Activated CD4-positive, alpha-beta T cell treated with anti-CD3 and anti-CD28 coated beads for 4 hours (primary cell): ENCODE results near the gene DDIT4.

Source experiments
- DNase-seq, 2 donors: peaks; one replicate each; pipeline ENCODE4 v3.0.0-alpha.2; 2020

The DDIT4 gene

DNA sequence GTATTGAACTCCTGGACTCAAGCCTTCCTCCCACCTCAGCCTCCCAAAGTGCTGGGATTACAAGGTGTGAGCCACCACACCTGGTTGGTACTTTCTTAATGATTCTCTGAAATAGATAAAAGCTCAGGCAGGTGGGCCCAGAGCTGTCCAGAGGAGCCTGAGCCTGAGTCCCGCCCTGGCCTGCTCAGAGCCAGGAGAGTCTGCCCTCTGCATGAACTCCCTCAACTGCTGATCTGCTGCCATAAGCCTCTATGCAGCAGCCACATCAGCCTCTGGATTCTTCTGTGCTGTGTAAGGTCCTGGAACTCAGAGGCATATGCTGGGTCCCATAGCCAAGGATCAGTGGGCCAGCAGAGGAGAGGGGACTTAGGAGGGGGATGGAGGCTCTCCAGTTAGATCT is 23.1 kb upstream of the DDIT4 start:
- no peak for DNase-seq

DNA sequence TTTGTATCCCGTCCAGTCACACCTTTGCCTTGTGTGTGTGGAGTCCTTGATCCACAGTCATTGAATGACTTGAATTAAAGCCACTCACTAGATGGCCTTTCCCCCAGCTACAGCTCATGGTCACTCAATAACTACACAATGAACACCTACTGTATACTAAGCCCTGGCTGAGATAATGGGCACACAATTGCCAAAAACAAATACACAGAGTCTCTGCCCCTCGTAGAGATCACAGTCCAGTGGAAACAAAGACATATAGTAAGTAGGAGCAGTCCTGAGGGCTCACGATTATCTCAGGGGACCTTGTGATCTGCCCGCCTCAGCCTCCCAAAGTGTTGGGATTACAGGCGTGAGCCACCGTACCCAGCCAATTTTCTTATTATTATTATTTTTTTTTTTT is 22.1 kb upstream of the DDIT4 start:
- DNase-seq = no peak

DNA sequence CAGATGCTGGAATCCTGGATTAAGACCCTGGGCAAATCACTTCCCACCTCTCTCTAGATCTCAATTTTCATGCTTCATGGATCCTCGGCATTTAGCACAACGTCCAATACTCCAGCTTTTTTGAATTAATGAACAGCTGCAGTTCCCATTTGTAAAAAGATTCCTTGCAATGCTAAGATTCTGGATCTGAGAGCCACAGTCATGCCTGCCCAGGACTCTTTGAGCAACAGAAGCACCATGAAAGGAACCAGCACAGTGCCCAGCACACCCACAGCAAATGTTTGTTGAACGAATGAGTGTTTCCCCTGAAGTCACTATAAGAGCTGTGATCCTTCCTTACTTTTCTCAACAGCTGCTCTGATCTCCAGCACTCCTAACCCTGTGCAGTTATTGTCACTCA is 20.8 kb upstream of the DDIT4 start:
- DNase-seq = no peak

DNA sequence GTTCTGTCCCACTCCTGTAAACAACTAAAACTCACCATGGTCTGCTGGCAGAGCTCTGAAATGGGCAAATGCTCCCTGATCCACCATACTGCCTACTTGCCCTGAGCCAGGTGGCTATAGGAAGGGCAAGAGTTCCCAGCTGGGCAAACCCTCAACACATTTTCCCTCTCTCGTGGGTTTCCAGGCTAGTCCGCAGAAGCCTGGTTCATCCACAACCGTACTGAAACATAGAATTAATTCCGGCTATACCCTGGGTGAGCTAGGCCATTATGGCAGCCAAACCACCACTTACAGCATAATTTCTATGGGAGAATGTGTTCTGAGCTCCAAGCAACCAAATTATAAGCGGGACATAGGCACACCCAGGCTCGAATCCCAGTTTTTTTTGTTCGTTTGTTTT is 20.1 kb upstream of the DDIT4 start:
- no peak for DNase-seq

DNA sequence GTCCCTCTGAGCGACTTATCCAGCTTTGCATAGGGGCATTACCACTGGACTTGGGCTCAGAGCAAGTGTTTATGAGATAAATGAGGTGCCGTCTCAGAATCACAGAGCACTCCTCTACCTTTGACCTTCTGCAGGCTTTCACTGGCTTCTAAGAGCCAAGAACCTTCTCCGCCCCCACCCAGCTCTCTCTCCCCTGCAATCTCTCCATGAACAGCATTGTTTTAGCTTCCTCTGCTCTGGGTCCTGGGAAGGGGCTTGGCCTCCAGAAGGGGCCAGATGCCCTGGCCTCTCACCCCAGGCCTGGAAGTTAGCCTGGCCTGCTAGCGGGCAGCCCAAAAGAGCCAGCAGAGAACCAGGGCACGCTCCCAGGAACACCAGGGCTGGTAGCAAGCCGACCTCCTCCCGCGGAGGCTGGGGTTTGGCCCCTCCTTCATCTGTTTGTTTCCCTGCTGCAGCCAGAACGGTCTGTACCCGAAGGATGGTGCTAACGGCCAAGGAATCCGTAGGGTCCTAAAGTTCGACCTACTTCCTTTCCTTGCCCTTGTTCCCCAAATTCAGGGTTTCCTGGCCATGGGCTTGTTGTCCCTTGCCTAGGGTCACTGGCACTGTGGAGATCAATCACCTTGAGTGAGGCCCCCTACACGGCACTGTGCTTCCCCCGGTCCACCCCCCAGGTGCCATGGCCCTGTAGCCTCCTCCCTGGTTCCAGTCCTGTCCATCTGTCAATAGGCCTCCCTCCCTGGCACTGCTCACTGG is 18.7 kb upstream of the DDIT4 start:
- DNase-seq = no peak

DNA sequence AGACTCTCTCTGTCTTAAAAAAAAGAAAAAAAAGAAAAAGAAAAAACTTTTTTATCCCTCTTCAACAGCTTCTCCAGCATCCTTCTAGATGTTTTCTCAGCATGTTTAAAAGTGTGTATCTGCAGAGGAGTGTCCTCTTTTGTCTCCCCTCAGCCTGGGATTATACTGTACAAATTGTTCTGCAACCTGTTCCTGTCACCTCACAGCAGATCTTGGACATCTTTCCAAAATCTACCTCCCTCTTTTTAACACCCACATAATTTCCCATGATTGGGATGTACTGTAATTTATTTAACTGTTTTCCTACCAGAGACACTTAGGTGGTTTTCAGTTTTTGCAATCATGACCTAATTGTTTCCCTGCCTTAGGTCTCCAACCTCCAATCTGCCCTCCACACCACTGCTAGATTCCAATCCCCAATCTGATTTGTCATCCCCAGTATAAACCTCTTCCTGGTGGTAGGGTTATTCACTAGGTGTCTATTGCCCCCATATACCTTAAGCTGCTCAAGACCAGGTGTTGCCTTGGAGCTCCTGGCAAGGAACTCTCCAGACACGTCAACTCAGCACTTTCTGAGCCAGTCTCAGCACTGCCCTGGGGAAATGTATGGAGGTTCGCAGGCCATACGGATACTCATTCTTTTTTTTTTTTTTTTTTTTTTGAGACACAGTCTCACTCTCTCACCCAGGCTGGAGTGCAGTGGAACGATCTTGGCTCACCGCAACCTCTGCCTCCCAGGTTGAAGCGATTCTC is 17.6 kb upstream of the DDIT4 start:
- DNase-seq = no peak

DNA sequence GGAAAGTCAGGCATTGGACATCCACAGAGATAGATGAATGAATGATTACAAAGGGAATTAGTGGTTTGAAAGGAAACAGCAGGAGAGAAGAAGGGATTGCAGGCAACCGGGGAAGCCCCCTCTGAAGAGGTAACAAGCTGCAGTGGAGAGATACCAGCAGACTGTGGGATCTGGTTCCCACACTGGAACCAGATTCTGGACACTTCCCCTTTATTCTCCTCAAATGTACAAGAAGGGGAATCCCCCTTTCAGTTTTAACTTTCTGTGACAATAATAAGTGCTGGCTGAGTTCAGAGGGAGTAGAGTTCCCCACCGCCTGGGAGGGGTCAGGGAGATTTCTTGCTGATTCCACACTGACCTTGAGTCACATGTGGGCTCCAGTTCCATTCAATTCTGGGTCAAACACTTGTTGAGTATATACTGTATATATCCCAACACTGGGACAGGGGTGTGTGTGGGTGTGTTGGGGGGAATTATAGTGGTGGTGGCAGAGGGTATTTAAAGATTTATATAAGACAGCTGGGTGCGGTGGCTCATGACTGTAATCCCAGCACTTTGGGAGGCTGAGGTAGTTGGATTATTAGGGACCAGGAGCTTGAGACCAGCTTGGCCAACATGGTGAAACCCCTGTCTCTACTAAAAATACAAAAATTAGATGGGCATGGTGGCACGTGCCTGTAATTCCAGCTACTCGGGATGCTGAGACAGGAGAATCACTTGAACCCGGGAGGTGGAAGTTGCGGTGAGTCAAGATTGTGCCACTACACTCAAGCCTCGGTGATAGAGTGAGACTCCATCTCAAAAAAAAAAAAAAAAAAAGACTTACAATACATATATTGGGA is 16.5 kb upstream of the DDIT4 start:
- no peak for DNase-seq

DNA sequence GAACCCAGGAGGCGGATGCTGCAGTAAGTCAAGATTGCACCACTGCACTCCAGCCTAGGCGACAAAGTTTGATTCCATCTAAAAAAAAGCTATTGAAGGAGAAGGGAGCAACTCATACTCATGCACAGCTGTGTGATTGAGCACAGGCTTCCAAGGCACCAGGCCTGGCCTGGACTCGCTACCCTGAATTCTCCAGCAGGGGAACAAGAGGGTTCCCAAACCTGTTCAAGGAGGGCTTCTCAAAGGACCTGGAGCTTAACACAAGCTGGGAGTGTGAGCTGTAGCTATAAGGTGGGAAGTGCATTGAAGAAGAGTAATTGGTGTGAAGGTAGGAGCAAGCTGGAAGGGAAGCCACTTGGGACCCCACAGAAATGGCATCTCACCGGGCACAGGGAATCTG is 15.1 kb upstream of the DDIT4 start:
- no peak for DNase-seq

DNA sequence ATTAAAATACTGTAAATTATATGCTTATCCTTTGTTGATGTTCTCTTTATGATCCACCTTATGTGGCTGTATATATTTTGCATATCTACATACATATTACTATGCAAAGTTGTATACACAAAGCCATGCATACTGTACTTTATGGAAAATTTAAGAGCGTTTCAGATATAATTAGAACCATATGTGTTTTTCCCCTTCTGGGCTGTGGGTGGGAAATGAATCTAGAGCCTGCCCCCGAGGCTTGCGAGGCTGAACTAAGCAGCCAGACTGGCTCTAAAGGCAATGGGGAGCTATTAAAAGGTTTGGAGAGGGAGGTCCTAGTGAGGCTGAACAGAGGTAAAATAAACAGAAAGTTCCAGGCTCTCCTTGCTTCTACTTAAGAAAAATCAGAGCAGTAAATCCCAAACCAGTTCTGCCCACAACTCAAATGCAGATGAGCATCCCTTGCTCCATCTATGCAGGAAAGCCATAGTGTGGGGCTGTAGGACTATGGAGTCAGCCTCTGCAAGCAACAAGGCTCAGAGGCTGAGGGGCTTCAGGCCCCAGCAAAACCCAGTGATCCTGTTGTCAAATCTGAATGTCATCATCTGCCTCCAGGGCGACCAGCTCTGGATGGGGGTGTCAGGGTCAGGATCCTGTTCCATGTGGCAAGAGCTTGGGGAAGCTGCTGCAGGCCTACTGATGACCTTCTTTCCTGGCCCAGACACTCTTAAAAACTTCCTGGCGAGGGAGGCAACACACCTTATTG is 14.1 kb upstream of the DDIT4 start:
- no peak for DNase-seq

DNA sequence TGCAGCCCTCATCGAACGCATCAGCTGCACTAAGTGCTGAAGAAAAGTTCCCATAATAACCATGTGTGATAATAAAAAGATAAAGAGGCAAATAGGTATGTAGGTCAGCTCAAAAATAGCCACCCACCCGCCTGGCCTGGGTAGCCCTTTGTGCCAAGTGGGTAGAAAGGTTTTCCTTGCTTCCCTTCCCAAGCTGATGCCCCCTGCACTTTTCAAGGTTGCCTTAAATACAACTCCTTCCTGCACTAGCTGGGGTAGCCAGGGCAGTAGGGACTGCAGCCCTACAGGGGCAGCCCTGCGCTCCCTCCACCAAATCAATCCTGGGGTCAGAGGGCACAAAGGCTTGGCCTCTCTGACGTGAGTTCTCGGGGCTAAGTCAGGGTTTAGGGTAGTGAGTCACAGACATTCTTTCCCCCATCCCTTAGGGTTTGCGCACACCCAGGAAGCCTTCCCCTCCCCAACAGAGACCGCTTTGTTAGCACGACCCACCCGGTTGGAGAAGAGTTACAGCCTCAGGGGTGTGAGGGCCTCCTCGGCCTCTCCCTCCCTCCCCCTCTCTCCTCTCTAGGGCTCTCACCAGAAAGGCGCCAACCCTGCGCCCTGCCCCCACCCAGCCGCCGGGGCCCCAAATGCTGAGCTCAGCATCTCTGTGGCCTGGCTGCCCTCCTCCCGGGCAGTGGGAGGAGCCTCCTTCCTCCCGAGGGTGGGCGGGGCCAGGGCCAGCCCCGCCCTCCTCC is 13.3 kb upstream of the DDIT4 start:
- DNase-seq = peak; percentile 71 to 76

DNA sequence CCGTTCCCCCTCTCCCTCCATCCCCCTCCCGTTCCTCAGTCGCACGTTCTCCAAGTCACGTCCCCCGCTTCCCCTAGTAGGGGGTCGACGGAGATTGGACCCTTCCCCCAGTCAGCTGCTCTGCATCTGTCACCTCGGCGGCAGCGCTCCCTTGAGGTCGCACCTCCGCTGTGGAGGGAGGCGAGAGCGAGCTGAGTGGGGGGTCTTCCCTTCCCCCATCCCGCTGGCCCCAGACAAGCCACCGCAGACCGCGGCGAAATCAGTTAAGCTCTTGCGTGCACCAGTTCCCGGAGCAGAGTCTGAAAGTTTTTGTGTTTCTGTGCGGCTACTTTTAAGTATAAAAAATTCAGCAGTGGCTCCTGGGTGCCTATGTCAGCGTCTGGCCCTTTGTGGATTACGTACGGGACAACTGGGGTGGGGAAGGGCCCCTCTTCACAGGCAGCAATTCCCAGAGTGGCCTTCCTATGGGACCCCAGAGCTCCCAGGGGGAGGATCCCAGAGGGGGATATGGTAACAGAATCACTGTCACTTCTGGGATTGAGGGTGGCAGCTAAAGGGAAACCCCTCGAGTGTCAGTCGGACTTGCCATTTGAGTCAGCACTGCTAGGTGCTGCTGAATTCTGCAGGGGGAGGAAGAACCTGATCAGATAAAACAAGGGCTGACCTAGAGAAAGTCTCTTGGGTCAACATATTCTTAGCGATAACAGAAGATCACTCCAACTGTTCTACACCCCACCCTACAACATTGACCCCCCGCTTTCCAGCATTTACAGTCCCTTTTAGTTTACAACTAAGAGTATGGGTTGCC is 12.5 kb upstream of the DDIT4 start:
- DNase-seq = peak; percentile 37 to 45

DNA sequence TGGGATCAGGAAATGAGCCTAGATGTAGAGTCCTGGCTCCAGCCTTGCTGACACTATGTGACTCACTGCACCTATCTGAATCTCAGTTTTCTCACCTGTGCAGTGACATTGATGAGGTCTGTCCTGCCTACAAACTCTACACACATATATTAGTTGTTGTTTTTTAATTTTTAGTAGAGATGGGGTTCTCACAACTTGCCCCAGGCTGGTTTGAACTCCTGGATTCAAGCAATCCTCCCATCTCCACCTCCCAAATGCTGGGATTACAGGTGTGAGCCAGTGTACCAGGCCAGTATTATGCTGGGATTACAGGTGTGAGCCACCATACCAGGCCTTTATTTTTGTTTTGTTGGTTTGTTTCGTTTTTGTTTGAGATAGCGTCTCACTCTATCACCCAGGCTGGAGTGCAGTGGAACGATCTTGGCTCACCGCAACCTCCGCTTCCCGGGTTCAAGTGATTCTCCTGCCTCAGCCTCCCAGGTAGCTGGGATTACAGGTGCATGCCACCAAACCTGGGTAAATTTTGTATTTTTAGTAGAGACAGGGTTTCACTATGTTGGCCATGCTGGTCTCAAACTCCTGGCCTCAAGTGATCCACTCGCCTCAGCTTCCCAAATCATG is 11.8 kb upstream of the DDIT4 start:
- DNase-seq = peak; percentile 21 to 29

DNA sequence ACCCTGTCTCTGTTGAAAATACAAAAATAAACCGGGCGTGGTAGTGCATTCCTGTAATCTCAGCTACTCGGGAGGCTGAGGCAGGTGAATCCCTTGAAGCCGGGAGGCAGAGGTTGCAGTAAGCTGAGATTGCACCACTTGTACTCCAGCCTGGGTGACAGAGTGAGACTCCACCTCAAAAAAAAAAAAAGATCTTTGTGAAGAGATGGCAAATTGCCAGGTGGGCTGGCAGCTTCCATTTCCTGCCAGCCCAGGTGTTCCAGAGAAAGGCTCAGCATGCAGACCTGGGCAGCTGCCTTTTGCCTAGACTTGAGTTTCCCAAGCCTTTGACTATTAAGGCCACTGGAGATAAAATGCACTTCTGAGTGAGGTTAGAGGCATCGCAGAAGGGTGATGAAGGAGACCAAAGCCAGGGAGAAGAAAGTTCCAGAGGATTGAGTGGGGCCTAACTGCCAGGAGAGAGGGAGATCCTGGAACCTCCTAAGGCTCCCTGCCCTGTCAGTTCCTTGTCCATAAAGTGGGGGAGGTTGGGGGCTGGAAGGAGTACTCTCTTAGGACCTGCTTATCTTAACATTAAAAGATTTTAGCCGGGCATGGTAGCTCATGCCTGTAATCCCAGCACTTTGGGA is 10.0 kb upstream of the DDIT4 start:
- DNase-seq = peak; percentile 44 to 49

DNA sequence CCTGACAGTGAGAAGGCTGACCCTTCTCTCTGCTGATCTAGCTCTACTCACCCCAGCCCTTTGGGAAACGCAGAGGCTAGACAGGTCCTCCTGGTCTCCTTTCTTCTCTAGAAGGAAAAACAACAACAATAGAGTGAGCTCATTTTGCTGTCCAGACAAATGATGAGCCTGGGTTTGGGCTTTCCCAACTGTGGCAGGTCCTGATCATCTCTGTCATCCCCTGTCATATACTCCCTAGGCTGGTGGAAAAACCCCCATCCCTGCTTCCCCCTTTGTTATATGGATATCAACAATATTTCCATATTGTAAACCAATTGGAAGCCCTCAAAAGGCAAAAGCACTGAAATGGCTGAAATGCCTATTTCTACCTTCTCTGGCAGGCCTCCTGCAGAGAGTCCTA is 9.2 kb upstream of the DDIT4 start:
- no peak for DNase-seq

DNA sequence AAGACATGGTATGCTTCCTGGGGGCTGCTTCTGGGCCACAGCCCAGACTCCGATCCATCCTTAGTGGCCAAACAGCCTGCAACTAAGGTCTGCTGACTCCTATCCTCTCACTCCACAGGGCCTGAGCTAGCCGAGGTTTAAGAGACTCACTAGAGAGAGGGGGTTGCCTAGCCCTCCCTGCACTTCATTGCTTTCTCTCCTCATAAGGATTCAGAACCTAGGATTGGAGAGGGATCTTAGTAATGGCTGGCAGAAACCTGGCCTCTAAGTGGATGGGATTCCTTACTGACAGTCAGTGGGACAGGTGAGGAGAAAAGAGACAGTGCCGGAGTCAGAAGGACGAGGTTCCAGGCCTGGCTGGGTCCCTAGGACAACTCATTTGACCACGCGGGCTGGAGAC is 8.2 kb upstream of the DDIT4 start:
- DNase-seq = no peak

DNA sequence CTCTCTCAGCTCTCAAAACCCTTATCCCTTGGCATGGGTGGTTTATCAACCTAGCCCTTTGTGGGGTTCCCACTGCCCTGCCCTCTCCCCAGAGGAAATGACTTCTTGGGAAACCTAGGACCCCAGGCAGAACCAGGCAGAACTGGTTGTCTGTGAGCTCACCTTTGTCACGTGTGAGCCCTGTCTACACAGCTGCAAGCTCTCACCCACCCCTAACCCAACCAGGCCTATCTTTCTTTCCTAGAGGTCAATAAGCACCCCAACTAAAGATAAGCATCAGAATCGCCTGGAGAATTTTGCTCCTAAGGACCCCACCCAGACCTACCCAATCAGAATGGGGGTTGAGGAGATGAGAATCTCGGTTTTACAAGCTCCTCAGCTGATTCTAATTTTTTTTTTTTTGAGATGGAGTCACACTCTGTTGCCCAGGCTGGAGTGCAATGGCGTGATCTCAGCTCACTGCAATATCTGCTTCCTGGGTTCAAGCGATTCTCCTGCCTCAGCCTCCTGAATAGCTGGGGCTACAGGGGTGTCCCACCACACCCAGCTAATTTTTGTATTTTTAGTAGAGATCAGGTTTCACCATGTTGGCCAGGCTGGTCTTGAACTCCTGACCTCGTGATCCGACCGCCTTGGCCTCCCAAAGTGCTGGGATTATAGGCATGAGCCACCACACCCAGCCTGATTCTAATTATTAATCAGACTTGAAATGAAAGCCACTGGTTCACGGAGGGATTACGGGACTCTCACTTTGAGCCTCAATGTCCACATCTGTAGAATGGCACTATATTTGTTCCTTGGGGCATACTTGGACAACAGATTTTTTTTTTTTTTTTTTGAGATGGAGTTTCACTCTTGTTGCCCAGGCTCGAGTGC is 7.5 kb upstream of the DDIT4 start:
- DNase-seq = no peak

DNA sequence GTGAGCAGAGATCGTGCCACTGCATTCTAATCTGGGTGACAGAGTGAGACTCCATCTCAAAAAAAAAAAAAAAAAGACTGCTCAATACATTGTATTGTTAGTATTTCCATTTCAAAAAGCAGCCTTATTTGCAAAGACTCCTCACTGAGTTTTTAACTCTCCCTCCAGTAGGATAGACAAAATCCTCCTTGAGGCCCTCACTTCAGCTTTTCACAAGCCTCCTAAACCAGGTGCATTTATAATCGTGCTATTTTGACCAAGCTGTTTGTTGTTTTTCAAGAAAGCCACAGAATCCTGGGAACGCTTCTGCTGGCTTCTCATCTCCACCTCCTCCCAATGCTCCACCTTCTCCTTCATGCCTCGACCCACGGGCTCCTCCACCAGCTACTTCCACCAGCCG is 6.3 kb upstream of the DDIT4 start:
- no peak for DNase-seq

DNA sequence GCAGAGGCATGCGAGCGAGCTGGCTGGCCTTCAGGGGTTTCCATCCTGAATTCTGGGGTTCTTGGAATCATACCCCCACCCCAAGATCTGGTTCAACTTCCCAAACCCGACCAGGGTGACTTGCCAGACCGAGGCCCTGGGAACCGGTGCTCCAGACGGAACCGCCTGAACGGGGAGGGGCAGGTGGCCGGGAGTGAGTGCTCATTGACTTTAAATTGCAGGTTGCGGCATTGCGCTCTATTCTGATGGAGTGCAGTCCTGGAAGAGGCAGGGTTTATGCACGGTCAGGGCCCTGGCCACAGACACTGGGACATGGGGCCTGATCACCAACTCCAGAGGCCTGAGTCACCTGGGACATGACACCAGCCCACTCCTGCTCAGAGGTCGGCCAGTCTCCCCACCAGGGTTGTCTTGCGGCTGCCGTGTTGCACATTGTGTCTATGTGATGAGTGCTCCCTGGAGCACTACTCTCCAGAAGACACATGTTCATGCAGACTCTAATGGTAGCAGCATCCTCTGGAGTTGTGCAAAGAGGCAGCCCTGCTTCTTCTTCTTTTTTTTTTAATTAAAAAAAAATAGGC is 5.8 kb upstream of the DDIT4 start:
- DNase-seq = no peak
